CD14-positive monocyte (primary cell): ENCODE measurements around the gene TLK1. TPM values are rescaled to one million over a fixed set of nuclear protein-coding genes. Genes with fewer than 3 reads are reported as not detected.

Source experiments
- DNase-seq, 3 donors: peaks; one replicate each; pipeline ENCODE4 v3.0.0-alpha.2; 2011 to 2022
- H2AFZ ChIP-seq: 2 replicates; pipeline ENCODE4 v1.6.0; 2012; ENCODE audit warnings: mild to moderate bottlenecking, low read depth, low read length, inconsistent platforms; ENCODE audit not compliant: insufficient read depth, poor library complexity, severe bottlenecking
- H3K27ac ChIP-seq, 2 donors: 1 replicate in 1 of 2; 2 replicates in 1 of 2; pipeline ENCODE4 v1.5.1; 2012 to 2013; ENCODE audit warnings: low read length in 2 of 2, control low read depth in 1 of 2, inconsistent platforms in 1 of 2, low read depth in 1 of 2, mild to moderate bottlenecking in 1 of 2
- H3K27me3 ChIP-seq, 2 donors: one replicate each; pipeline versions ENCODE4 v1.6.0 to v1.6.1; 2011 to 2013; ENCODE audit warnings: low read length in 2 of 2; ENCODE audit not compliant: control insufficient read depth in 2 of 2, insufficient read depth in 2 of 2
- H3K36me3 ChIP-seq, 2 donors: replicated peaks in 1 of 2; 1 replicate in 1 of 2; 2 replicates in 1 of 2; pipeline versions ENCODE4 v1.5.1 to v1.6.1; 2012 to 2013; ENCODE audit warnings: low read length in 2 of 2, control low read depth in 1 of 2, inconsistent platforms in 1 of 2, mild to moderate bottlenecking in 1 of 2; ENCODE audit not compliant: insufficient read depth in 2 of 2, control insufficient read depth in 1 of 2
- H3K4me1 ChIP-seq, 2 donors: 1 replicate in 1 of 2; 2 replicates in 1 of 2; pipeline versions ENCODE4 v1.5.1 to v1.6.1; 2012 to 2013; ENCODE audit warnings: low read length in 2 of 2, control low read depth in 1 of 2, inconsistent platforms in 1 of 2, mild to moderate bottlenecking in 1 of 2, moderate library complexity in 1 of 2; ENCODE audit not compliant: insufficient read depth in 2 of 2, control insufficient read depth in 1 of 2
- H3K4me2 ChIP-seq: replicated peaks from 2 replicates; pipeline ENCODE3; 2012; ENCODE audit warnings: low read length, moderate library complexity, mild to moderate bottlenecking; ENCODE audit not compliant: poor library complexity, severe bottlenecking; ENCODE audit errors: extremely low read depth
- H3K4me3 ChIP-seq, 3 experiments: fragments of 200-600 bp in 1 of 3; sonication (generic) in 1 of 3; replicated peaks in 1 of 3; 1 replicate in 2 of 3; 2 replicates in 1 of 3; pipeline ENCODE4 v1.5.1; 2011 to 2013; ENCODE audit warnings: low read length in 3 of 3, mild to moderate bottlenecking in 3 of 3, control low read depth in 2 of 3, low read depth in 2 of 3, inconsistent platforms in 1 of 3, moderate library complexity in 1 of 3
- H3K79me2 ChIP-seq: 2 replicates; pipeline ENCODE4 v1.6.0; 2012; ENCODE audit warnings: mild to moderate bottlenecking, control low read depth, inconsistent platforms, low read length, moderate library complexity; ENCODE audit not compliant: insufficient read depth
- H3K9ac ChIP-seq: 2 replicates; pipeline ENCODE4 v1.6.0; 2017; ENCODE audit warnings: low read length, mild to moderate bottlenecking; ENCODE audit not compliant: insufficient read depth, poor library complexity, severe bottlenecking
- H3K9me3 ChIP-seq, 2 donors: replicated peaks in 1 of 2; 1 replicate in 1 of 2; 2 replicates in 1 of 2; pipeline versions ENCODE4 v1.5.1 to v1.6.1; 2012 to 2013; ENCODE audit warnings: low read length in 2 of 2, control low read depth in 1 of 2; ENCODE audit not compliant: control insufficient read depth in 1 of 2, insufficient read depth in 1 of 2
- H4K20me1 ChIP-seq: 2 replicates; pipeline ENCODE4 v1.6.0; 2012; ENCODE audit warnings: mild to moderate bottlenecking, low read length, control low read depth, moderate library complexity; ENCODE audit not compliant: insufficient read depth
- H3K27ac Mint-ChIP-seq, 7 donors: one replicate each; pipeline ENCODE4 v1.8.0; 2020; ENCODE audit warnings: mild to moderate bottlenecking in 7 of 7, mixed read lengths in 7 of 7, moderate library complexity in 6 of 7, inconsistent platforms in 2 of 7
- H3K27me3 Mint-ChIP-seq, 3 donors: one replicate each; pipeline ENCODE4 v1.8.0; 2021 to 2022; ENCODE audit warnings: low read depth in 3 of 3, mild to moderate bottlenecking in 3 of 3, mixed read lengths in 3 of 3, moderate library complexity in 3 of 3, inconsistent platforms in 1 of 3
- H3K36me3 Mint-ChIP-seq, 2 donors: one replicate each; pipeline ENCODE4 v1.8.0; 2020; ENCODE audit warnings: mixed read lengths in 2 of 2, inconsistent platforms in 1 of 2, mild to moderate bottlenecking in 1 of 2
- H3K4me1 Mint-ChIP-seq: one replicate; pipeline ENCODE4 v1.8.0; 2020; ENCODE audit warnings: mild to moderate bottlenecking, mixed read lengths
- H3K4me3 Mint-ChIP-seq, 2 donors: one replicate each; pipeline ENCODE4 v1.8.0; 2020; ENCODE audit warnings: mild to moderate bottlenecking in 2 of 2, mixed read lengths in 2 of 2, moderate library complexity in 1 of 2
- H3K9me3 Mint-ChIP-seq, 7 donors: one replicate each; pipeline ENCODE4 v1.8.0; 2020 to 2022; ENCODE audit warnings: mixed read lengths in 7 of 7, mild to moderate bottlenecking in 6 of 7, moderate library complexity in 6 of 7, inconsistent platforms in 2 of 7
- WGBS: methylation state at CpG from one replicate; pipeline ENCODE4 v1.1.5; 2013; ENCODE audit warnings: missing lambda C conversion rate; ENCODE audit not compliant: insufficient coverage; 5-methylcytosine and 5-hydroxymethylcytosine counted together
- intact Hi-C, 2 donors: fragments of 100-400 bp; cut with micrococcal nuclease; formaldehyde crosslinking; loops; one replicate each; pipeline versions ENCODE4 v1.15.0 to v1.15.1; 2023
- polyA plus RNA-seq, 3 donors: library from polyadenylated mRNA; depleted of rRNA in 1 of 3; unstranded in 2 of 3; stranded (reverse) in 1 of 3; fragments of 300-500 nt in 2 of 3; fragments of >200 nt in 1 of 3; fragmentation: Illumina TruSeq in 2 of 3; gene quantifications; 1 replicate in 2 of 3; 2 replicates in 1 of 3; pipeline ENCODE4 v1.2.3, GENCODE V29; 2012 to 2021
- TF ChIP-seq, protein P1 (sequence below): fragments of 200-600 bp; IDR thresholded peaks from one replicate; pipeline ENCODE4 v1.8.0; 2022; ENCODE audit warnings: antibody characterized with exemption, mild to moderate bottlenecking

Gene TLK1
- polyA plus RNA-seq, 3 donors, result 6.3 to 20.0 (median 8.6) TPM

DNA sequence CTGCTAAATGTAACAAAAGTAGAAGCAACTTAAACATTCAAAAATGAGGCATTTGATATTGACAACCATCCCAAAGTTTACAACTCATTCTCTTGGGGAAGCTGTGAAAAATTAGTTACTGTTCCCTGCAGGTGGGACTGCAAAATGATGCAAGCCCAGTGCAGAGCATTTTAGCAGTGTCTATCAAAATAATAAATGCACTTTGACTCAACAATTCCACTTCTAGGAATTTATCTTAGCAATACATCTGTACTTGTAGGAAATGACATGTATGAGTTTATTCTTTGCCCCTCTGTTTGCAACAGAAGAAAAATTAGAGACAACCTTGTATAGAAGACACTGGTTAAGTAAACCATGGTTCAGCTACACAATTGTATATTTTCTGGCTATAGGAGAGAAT is 48.0 kb upstream of the TLK1 start:
- no peaks in the 10 kb centered on the region for H3K36me3 ChIP-seq
- H3K4me1 ChIP-seq, result no peaks in the 10 kb centered on the region
- Mint-ChIP-seq H3K27me3 (peaks cover 2% of the 10 kb centered on the region in 3 donors), H3K9me3 (peaks cover 0 to 2% (median 0%) of the 10 kb centered on the region in 7 donors), H3K4me1 (peaks cover 3% of the 10 kb centered on the region), H3K36me3 (no peaks in the 10 kb centered on the region), H3K27ac (no peak overlapping the region), H3K4me3 (no peak overlapping the region)
- no peak overlapping the region for H3K27ac ChIP-seq
- no peaks in the 10 kb centered on the region for H3K27me3 ChIP-seq
- H3K9me3 ChIP-seq, result no peaks in the 10 kb centered on the region
- no peak overlapping the region for H2AFZ ChIP-seq
- no peaks in the 10 kb centered on the region for H3K79me2 ChIP-seq
- intact Hi-C loops, result no loop called here
- H3K4me3 ChIP-seq, result no peak overlapping the region
- TF ChIP-seq, protein P1, sequence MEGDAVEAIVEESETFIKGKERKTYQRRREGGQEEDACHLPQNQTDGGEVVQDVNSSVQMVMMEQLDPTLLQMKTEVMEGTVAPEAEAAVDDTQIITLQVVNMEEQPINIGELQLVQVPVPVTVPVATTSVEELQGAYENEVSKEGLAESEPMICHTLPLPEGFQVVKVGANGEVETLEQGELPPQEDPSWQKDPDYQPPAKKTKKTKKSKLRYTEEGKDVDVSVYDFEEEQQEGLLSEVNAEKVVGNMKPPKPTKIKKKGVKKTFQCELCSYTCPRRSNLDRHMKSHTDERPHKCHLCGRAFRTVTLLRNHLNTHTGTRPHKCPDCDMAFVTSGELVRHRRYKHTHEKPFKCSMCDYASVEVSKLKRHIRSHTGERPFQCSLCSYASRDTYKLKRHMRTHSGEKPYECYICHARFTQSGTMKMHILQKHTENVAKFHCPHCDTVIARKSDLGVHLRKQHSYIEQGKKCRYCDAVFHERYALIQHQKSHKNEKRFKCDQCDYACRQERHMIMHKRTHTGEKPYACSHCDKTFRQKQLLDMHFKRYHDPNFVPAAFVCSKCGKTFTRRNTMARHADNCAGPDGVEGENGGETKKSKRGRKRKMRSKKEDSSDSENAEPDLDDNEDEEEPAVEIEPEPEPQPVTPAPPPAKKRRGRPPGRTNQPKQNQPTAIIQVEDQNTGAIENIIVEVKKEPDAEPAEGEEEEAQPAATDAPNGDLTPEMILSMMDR, result no peak
- no peak for DNase-seq
- no peak overlapping the region for H3K9ac ChIP-seq
- no peak overlapping the region for H3K4me2 ChIP-seq
- no peaks in the 10 kb centered on the region for H4K20me1 ChIP-seq

DNA sequence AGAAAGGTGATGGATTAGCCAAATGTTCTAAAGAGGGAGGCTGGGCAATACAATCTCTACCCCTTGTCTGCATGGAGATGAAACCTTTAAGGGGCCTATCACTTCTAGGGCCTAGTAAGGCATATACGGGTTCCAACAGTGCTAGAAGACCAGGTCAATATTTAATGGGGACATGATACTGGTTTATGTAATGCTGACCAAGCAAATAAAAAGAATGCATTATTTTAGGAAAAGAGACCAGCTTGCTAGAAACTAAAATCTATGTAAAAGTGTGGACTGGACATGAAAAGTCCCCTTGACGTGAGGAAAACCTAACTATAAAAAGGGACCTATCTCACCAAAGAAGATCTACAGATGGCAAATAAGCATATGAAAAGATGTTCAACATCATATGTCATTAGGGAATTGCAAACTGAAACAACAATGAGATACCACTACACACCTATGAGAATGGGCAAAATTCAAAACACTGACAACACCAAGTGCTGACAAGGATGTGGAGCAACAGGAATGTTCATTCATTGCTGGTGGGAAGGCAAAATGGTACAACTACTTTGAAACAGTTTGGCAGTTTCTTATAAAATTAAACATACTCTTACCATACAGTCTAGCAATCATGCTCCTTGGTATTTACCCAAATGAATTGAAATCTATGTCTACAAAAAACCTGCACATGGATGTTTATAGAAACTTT is 45.9 kb upstream of the TLK1 start:
- no peak overlapping the region for H3K9ac ChIP-seq
- Mint-ChIP-seq H3K27me3 (peaks cover 3 to 5% (median 3%) of the 10 kb centered on the region in 3 donors), H3K4me1 (peaks cover 3% of the 10 kb centered on the region), H3K4me3 (no peak overlapping the region), H3K36me3 (no peaks in the 10 kb centered on the region), H3K9me3 (peaks cover 0 to 2% (median 1%) of the 10 kb centered on the region in 7 donors), H3K27ac (no peak overlapping the region)
- no peaks in the 10 kb centered on the region for H3K79me2 ChIP-seq
- TF ChIP-seq, protein P1, result no peak
- H3K9me3 ChIP-seq, result no peaks in the 10 kb centered on the region
- no peak overlapping the region for H3K4me2 ChIP-seq
- 100% methylated on average over 1 of the region's 2 CpGs for WGBS
- H3K4me3 ChIP-seq, result no peak overlapping the region
- no peaks in the 10 kb centered on the region for H3K4me1 ChIP-seq
- no peak for DNase-seq
- intact Hi-C loops, result no loop called here
- no peaks in the 10 kb centered on the region for H3K36me3 ChIP-seq
- H3K27ac ChIP-seq, result no peak overlapping the region
- no peaks in the 10 kb centered on the region for H4K20me1 ChIP-seq
- H3K27me3 ChIP-seq, result no peaks in the 10 kb centered on the region
- H2AFZ ChIP-seq, result no peak overlapping the region
